Lung (tissue), 12 donors: ENCODE results near the gene CRLF1. TPM values are rescaled to one million over a fixed set of nuclear protein-coding genes. Genes with fewer than 3 reads are reported as not detected.
A peak's percentile ranks its signal among the peaks of the same experiment; 100 is the strongest.

Source experiments
- ATAC-seq: fragments of 200-7000 bp; cut with Tn5 transposase; one replicate; pipeline ENCODE4 v1.9.1; 2020; ENCODE audit warnings: moderate number of reproducible peaks; ENCODE audit not compliant: insufficient read depth, low FRiP score
- DNase-seq, 3 donors: peaks; one replicate each; pipeline ENCODE4 v3.0.0-alpha.2; 2013 to 2017
- H3K27ac ChIP-seq, 2 donors: one replicate each; pipeline ENCODE4 v1.5.1; 2013; ENCODE audit warnings: mild to moderate bottlenecking in 2 of 2, moderate library complexity in 2 of 2, control low read depth in 1 of 2, inconsistent platforms in 1 of 2, low read depth in 1 of 2, low read length in 1 of 2
- H3K27me3 ChIP-seq, 3 donors: one replicate each; pipeline ENCODE4 v1.5.1; 2013; ENCODE audit warnings: low read length in 2 of 3; ENCODE audit not compliant: control insufficient read depth in 3 of 3, insufficient read depth in 3 of 3
- H3K36me3 ChIP-seq, 4 donors: one replicate each; pipeline ENCODE4 v1.5.1; 2013; ENCODE audit warnings: low read length in 4 of 4, mild to moderate bottlenecking in 1 of 4, moderate library complexity in 1 of 4; ENCODE audit not compliant: control insufficient read depth in 4 of 4, insufficient read depth in 4 of 4
- H3K4me1 ChIP-seq, 5 donors: one replicate each; pipeline ENCODE4 v1.5.1; 2013; ENCODE audit warnings: low read length in 5 of 5, mild to moderate bottlenecking in 2 of 5, moderate library complexity in 1 of 5; ENCODE audit not compliant: control insufficient read depth in 5 of 5, insufficient read depth in 5 of 5
- H3K4me3 ChIP-seq: one replicate; pipeline ENCODE4 v1.5.1; 2013; ENCODE audit warnings: mild to moderate bottlenecking, control low read depth, moderate library complexity
- H3K9ac ChIP-seq, 2 donors: one replicate each; pipeline ENCODE4 v1.5.1; 2013; ENCODE audit warnings: low read length in 2 of 2, control low read depth in 1 of 2; ENCODE audit not compliant: insufficient read depth in 1 of 2
- H3K9me3 ChIP-seq, 4 donors: one replicate each; pipeline ENCODE4 v1.5.1; 2013; ENCODE audit warnings: low read length in 3 of 4, mild to moderate bottlenecking in 1 of 4, moderate library complexity in 1 of 4; ENCODE audit not compliant: control insufficient read depth in 4 of 4, insufficient read depth in 3 of 4
- WGBS, 2 donors: extraction: QIAGEN DNeasy Blood & Tissue Kit; methylation state at CpG; one replicate each; pipeline ENCODE4 v1.1.7; 2013; 5-methylcytosine and 5-hydroxymethylcytosine counted together
- polyA plus RNA-seq, 2 donors: library from polyadenylated mRNA; stranded (reverse); fragments of 200-250 nt; gene quantifications; one replicate each; pipeline ENCODE4 v1.2.1, GENCODE V29; 2013
- total RNA-seq, 2 donors: library from RNA; depleted of rRNA in 1 of 2; stranded (reverse); fragments of >200 nt in 1 of 2; gene quantifications; one replicate each; pipeline ENCODE4 v1.2.1, GENCODE V29; 2014 to 2021
- TF ChIP-seq, protein P1 (sequence below): IDR thresholded peaks from 2 replicates; pipeline ENCODE4 v1.5.1; 2012; ENCODE audit warnings: mild to moderate bottlenecking; ENCODE audit errors: control extremely low read depth, extremely low read depth
- donor health status: control.
- donor health status: control.
- donor health status: Bipolar disorder and iron deficiency.
- donor health status: healthy.
- donor health status: DM: yes; HTN: yes; CAD: no.

CRLF1 gene
- total and polyA plus RNA-seq, 4 donors: 12.8 to 48.2 (median 25.1) TPM

GRCh38 chr19:18574691-18575291, 31.8 kb downstream of the CRLF1 start:
- TF ChIP-seq, protein P1, sequence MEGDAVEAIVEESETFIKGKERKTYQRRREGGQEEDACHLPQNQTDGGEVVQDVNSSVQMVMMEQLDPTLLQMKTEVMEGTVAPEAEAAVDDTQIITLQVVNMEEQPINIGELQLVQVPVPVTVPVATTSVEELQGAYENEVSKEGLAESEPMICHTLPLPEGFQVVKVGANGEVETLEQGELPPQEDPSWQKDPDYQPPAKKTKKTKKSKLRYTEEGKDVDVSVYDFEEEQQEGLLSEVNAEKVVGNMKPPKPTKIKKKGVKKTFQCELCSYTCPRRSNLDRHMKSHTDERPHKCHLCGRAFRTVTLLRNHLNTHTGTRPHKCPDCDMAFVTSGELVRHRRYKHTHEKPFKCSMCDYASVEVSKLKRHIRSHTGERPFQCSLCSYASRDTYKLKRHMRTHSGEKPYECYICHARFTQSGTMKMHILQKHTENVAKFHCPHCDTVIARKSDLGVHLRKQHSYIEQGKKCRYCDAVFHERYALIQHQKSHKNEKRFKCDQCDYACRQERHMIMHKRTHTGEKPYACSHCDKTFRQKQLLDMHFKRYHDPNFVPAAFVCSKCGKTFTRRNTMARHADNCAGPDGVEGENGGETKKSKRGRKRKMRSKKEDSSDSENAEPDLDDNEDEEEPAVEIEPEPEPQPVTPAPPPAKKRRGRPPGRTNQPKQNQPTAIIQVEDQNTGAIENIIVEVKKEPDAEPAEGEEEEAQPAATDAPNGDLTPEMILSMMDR: no peak
- 95 to 97% methylated on average over 18 of the region's 18 CpGs for WGBS, 2 donors
- Histone ChIP-seq H3K27me3 (no peaks in the 10 kb centered on the region), H3K4me1 (peaks cover 7 to 11% (median 10%) of the 10 kb centered on the region in 5 donors), H3K9me3 (no peaks in the 10 kb centered on the region), H3K9ac (no peak overlapping the region), H3K4me3 (no peak overlapping the region), H3K36me3 (peaks cover 5 to 35% (median 18%) of the 10 kb centered on the region in 4 donors), H3K27ac (no peak overlapping the region)
- ATAC-seq (no peak), DNase-seq (no peak)

GRCh38 chr19:18571564-18572344, 34.8 kb downstream of the CRLF1 start, which contains the start of gene UBA52:
TSS of gene UBA52 (plus strand) at chr19:18571857. CDS start at chr19:18573301, 1,444 bp downstream.
- ATAC-seq (peak; percentile 96), DNase-seq (peak; percentile 98 to 99 (median 98))
- Histone ChIP-seq H3K27me3 (no peaks in the 10 kb centered on the region), H3K9me3 (peaks cover 0 to 2% (median 0%) of the 10 kb centered on the region in 4 donors), H3K27ac (peak within 1 kb of the TSS; percentile 89 to 98), H3K4me3 (peak within 1 kb of the TSS; percentile 98), H3K4me1 (peaks cover 7 to 11% (median 10%) of the 10 kb centered on the region in 5 donors), H3K36me3 (peaks cover 20 to 55% (median 31%) of the 10 kb centered on the region in 4 donors), H3K9ac (peak within 1 kb of the TSS; percentile 63 to 92)
- WGBS, 2 donors: 0% methylated on average over 63 to 75 of the region's 75 CpGs
- TF ChIP-seq, protein P1: no peak

GRCh38 chr19:18568367-18568766, 38.2 kb downstream of the CRLF1 start:
- 89 to 96% methylated on average over 13 to 15 of the region's 15 CpGs for WGBS, 2 donors
- Histone ChIP-seq H3K4me3 (no peak overlapping the region), H3K27me3 (no peaks in the 10 kb centered on the region), H3K9ac (no peak overlapping the region), H3K36me3 (peaks cover 24 to 50% (median 29%) of the 10 kb centered on the region in 4 donors), H3K27ac (no peak overlapping the region), H3K9me3 (peaks cover 0 to 2% (median 0%) of the 10 kb centered on the region in 4 donors), H3K4me1 (peaks cover 7 to 11% (median 10%) of the 10 kb centered on the region in 5 donors)
- DNase-seq (no peak), ATAC-seq (no peak)
- TF ChIP-seq, protein P1: no peak
